Measurements from ENCODE around the gene EPB41L1.

The EPB41L1 gene

GRCh38 chr20:36158160-36158741 lies 3.7 kb downstream of the EPB41L1 start:
- no peak overlapping the region for H3K9ac ChIP-seq (ENCODE audit: low read depth, low read length)
- no peak overlapping the region for H3K4me3 ChIP-seq (ENCODE audit: low read length)
- H3K9me3 ChIP-seq (ENCODE audit: insufficient read depth, low read depth, low read length), result no peaks in the 10 kb centered on the region
- H3K4me1 ChIP-seq (ENCODE audit: insufficient read depth, low read length), result 0 out of 2 replicates have a peak, but pooled peaks cover 8% of the 10 kb centered on the region
- no peak overlapping the region for H3K27ac ChIP-seq (ENCODE audit: low read length)
- no peaks in the 10 kb centered on the region for H3K36me3 ChIP-seq (ENCODE audit: insufficient read depth, low read depth, low read length)
- peaks cover 15% of the 10 kb centered on the region; the same call in 1 of the 2 replicates for H3K27me3 ChIP-seq (ENCODE audit: insufficient read depth, low read length)

- Histone ChIP-seq H3K4me1 (ENCODE audit: insufficient read depth, low read length) (0 out of 2 replicates have a peak, but pooled peaks cover 5% of the 10 kb centered on the region), H3K9me3 (ENCODE audit: insufficient read depth, low read depth, low read length) (no peaks in the 10 kb centered on the region), H3K27me3 (ENCODE audit: insufficient read depth, low read length) (peaks cover 15% of the 10 kb centered on the region; the same call in 1 of the 2 replicates), H3K9ac (ENCODE audit: low read depth, low read length) (no peak overlapping the region), H3K36me3 (ENCODE audit: insufficient read depth, low read depth, low read length) (no peaks in the 10 kb centered on the region), H3K27ac (ENCODE audit: low read length) (no peak overlapping the region), H3K4me3 (ENCODE audit: low read length) (no peak overlapping the region)
These were observed 5.3 kb downstream of the EPB41L1 start for GRCh38 chr20:36159833-36160232.

GRCh38 chr20:36162272-36162966 lies 7.9 kb downstream of the EPB41L1 start:
- H3K4me3 ChIP-seq (ENCODE audit: low read length), result no peak overlapping the region
- no peaks in the 10 kb centered on the region for H3K4me1 ChIP-seq (ENCODE audit: insufficient read depth, low read length)
- no peak overlapping the region for H3K27ac ChIP-seq (ENCODE audit: low read length)
- no peaks in the 10 kb centered on the region for H3K27me3 ChIP-seq (ENCODE audit: insufficient read depth, low read length)
- no peak overlapping the region for H3K9ac ChIP-seq (ENCODE audit: low read depth, low read length)
- H3K9me3 ChIP-seq (ENCODE audit: insufficient read depth, low read depth, low read length), result no peaks in the 10 kb centered on the region
- no peaks in the 10 kb centered on the region for H3K36me3 ChIP-seq (ENCODE audit: insufficient read depth, low read depth, low read length)

GRCh38 chr20:36167902-36168503 lies 13.5 kb downstream of the EPB41L1 start:
- Histone ChIP-seq H3K4me3 (ENCODE audit: low read length) (no peak overlapping the region), H3K4me1 (ENCODE audit: insufficient read depth, low read length) (peaks cover 4% of the 10 kb centered on the region), H3K27me3 (ENCODE audit: insufficient read depth, low read length) (no peaks in the 10 kb centered on the region), H3K9me3 (ENCODE audit: insufficient read depth, low read depth, low read length) (no peaks in the 10 kb centered on the region), H3K27ac (ENCODE audit: low read length) (no peak overlapping the region), H3K9ac (ENCODE audit: low read depth, low read length) (no peak overlapping the region), H3K36me3 (ENCODE audit: insufficient read depth, low read depth, low read length) (no peaks in the 10 kb centered on the region)

GRCh38 chr20:36170542-36171215 lies 16.1 kb downstream of the EPB41L1 start:
- no peak overlapping the region for H3K9ac ChIP-seq (ENCODE audit: low read depth, low read length)
- H3K27ac ChIP-seq (ENCODE audit: low read length), result no peak overlapping the region
- no peaks in the 10 kb centered on the region for H3K27me3 ChIP-seq (ENCODE audit: insufficient read depth, low read length)
- no peaks in the 10 kb centered on the region for H3K9me3 ChIP-seq (ENCODE audit: insufficient read depth, low read depth, low read length)
- H3K4me3 ChIP-seq (ENCODE audit: low read length), result no peak overlapping the region
- H3K36me3 ChIP-seq (ENCODE audit: insufficient read depth, low read depth, low read length), result no peaks in the 10 kb centered on the region
- peaks cover 4% of the 10 kb centered on the region for H3K4me1 ChIP-seq (ENCODE audit: insufficient read depth, low read length)

GRCh38 chr20:36173451-36173933 lies 19.0 kb downstream of the EPB41L1 start:
- H3K9me3 ChIP-seq (ENCODE audit: insufficient read depth, low read depth, low read length), result no peaks in the 10 kb centered on the region
- H3K27me3 ChIP-seq (ENCODE audit: insufficient read depth, low read length), result no peaks in the 10 kb centered on the region
- H3K9ac ChIP-seq (ENCODE audit: low read depth, low read length), result peak overlapping the region; percentile 45; the same call in 1 of the 2 replicates
- no peak overlapping the region for H3K27ac ChIP-seq (ENCODE audit: low read length)
- no peaks in the 10 kb centered on the region for H3K36me3 ChIP-seq (ENCODE audit: insufficient read depth, low read depth, low read length)
- H3K4me1 ChIP-seq (ENCODE audit: insufficient read depth, low read length), result peaks cover 4% of the 10 kb centered on the region
- H3K4me3 ChIP-seq (ENCODE audit: low read length), result peak overlapping the region; percentile 46; the same call in 1 of the 2 replicates

GRCh38 chr20:36175016-36175415 lies 20.5 kb downstream of the EPB41L1 start:
- Histone ChIP-seq H3K9ac (ENCODE audit: low read depth, low read length) (no peak overlapping the region), H3K9me3 (ENCODE audit: insufficient read depth, low read depth, low read length) (no peaks in the 10 kb centered on the region), H3K36me3 (ENCODE audit: insufficient read depth, low read depth, low read length) (no peaks in the 10 kb centered on the region), H3K4me1 (ENCODE audit: insufficient read depth, low read length) (no peaks in the 10 kb centered on the region; the same call in 1 of the 2 replicates), H3K27ac (ENCODE audit: low read length) (no peak overlapping the region), H3K27me3 (ENCODE audit: insufficient read depth, low read length) (no peaks in the 10 kb centered on the region), H3K4me3 (ENCODE audit: low read length) (no peak overlapping the region)

GRCh38 chr20:36175475-36175995 lies 21.0 kb downstream of the EPB41L1 start:
- H3K36me3 ChIP-seq (ENCODE audit: insufficient read depth, low read depth, low read length), result no peaks in the 10 kb centered on the region
- H3K27me3 ChIP-seq (ENCODE audit: insufficient read depth, low read length), result no peaks in the 10 kb centered on the region
- no peak overlapping the region for H3K4me3 ChIP-seq (ENCODE audit: low read length)
- no peak overlapping the region for H3K9ac ChIP-seq (ENCODE audit: low read depth, low read length)
- H3K4me1 ChIP-seq (ENCODE audit: insufficient read depth, low read length), result no peaks in the 10 kb centered on the region; the same call in 1 of the 2 replicates
- no peaks in the 10 kb centered on the region for H3K9me3 ChIP-seq (ENCODE audit: insufficient read depth, low read depth, low read length)
- no peak overlapping the region for H3K27ac ChIP-seq (ENCODE audit: low read length)

- no peaks in the 10 kb centered on the region for H3K9me3 ChIP-seq (ENCODE audit: insufficient read depth, low read depth, low read length)
- H3K4me1 ChIP-seq (ENCODE audit: insufficient read depth, low read length), result no peaks in the 10 kb centered on the region; the same call in 1 of the 2 replicates
- H3K9ac ChIP-seq (ENCODE audit: low read depth, low read length), result no peak overlapping the region
- no peaks in the 10 kb centered on the region for H3K27me3 ChIP-seq (ENCODE audit: insufficient read depth, low read length)
- no peak overlapping the region for H3K27ac ChIP-seq (ENCODE audit: low read length)
- 0 out of 2 replicates have a peak, but pooled peaks cover 6% of the 10 kb centered on the region for H3K36me3 ChIP-seq (ENCODE audit: insufficient read depth, low read depth, low read length)
- H3K4me3 ChIP-seq (ENCODE audit: low read length), result no peak overlapping the region
These were observed 23.2 kb downstream of the EPB41L1 start for GRCh38 chr20:36177716-36178115.

- Histone ChIP-seq H3K27ac (ENCODE audit: low read length) (no peak overlapping the region), H3K36me3 (ENCODE audit: insufficient read depth, low read depth, low read length) (0 out of 2 replicates have a peak, but pooled peaks cover 6% of the 10 kb centered on the region), H3K9me3 (ENCODE audit: insufficient read depth, low read depth, low read length) (no peaks in the 10 kb centered on the region), H3K4me1 (ENCODE audit: insufficient read depth, low read length) (no peaks in the 10 kb centered on the region), H3K27me3 (ENCODE audit: insufficient read depth, low read length) (no peaks in the 10 kb centered on the region), H3K9ac (ENCODE audit: low read depth, low read length) (no peak overlapping the region), H3K4me3 (ENCODE audit: low read length) (no peak overlapping the region)
These were observed 24.8 kb downstream of the EPB41L1 start for GRCh38 chr20:36179170-36179945.

GRCh38 chr20:36180323-36180722 lies 25.8 kb downstream of the EPB41L1 start:
- H3K9ac ChIP-seq (ENCODE audit: low read depth, low read length), result no peak overlapping the region
- H3K4me3 ChIP-seq (ENCODE audit: low read length), result no peak overlapping the region
- no peaks in the 10 kb centered on the region for H3K9me3 ChIP-seq (ENCODE audit: insufficient read depth, low read depth, low read length)
- no peak overlapping the region for H3K27ac ChIP-seq (ENCODE audit: low read length)
- 0 out of 2 replicates have a peak, but pooled peaks cover 6% of the 10 kb centered on the region for H3K36me3 ChIP-seq (ENCODE audit: insufficient read depth, low read depth, low read length)
- H3K27me3 ChIP-seq (ENCODE audit: insufficient read depth, low read length), result no peaks in the 10 kb centered on the region
- H3K4me1 ChIP-seq (ENCODE audit: insufficient read depth, low read length), result no peaks in the 10 kb centered on the region
